GM21619 (cell line): ENCODE results near the gene RCOR3.
A peak's percentile ranks its signal among the peaks of the same experiment; 100 is the strongest.
"Not testable (repeated sequence)": the region's sequence is repeated elsewhere in the genome, so short reads cannot be mapped to it uniquely, and the experiment has no call there.

ENCODE experiments used
- ATAC-seq: cut with Tn5 transposase; IDR thresholded peaks from one replicate; pipeline ENCODE4 v1.9.1; 2021; ENCODE audit not compliant: unreplicated experiment

The RCOR3 gene

GRCh38 chr1:211258756-211259637, at the start of gene RCOR3:
Gene RCOR3 (plus strand): TSS chr1:211259366. CDS start chr1:211259561, 195 bp downstream.
- peak; percentile 56 for ATAC-seq

- ATAC-seq: no peak
Observed at GRCh38 chr1:211210052-211210451, 49.1 kb upstream of the RCOR3 start.

- ATAC-seq: no peak
Observed at GRCh38 chr1:211210965-211211364, 48.2 kb upstream of the RCOR3 start.

- no peak for ATAC-seq
Observed at GRCh38 chr1:211213702-211214101, 45.5 kb upstream of the RCOR3 start.

DNA sequence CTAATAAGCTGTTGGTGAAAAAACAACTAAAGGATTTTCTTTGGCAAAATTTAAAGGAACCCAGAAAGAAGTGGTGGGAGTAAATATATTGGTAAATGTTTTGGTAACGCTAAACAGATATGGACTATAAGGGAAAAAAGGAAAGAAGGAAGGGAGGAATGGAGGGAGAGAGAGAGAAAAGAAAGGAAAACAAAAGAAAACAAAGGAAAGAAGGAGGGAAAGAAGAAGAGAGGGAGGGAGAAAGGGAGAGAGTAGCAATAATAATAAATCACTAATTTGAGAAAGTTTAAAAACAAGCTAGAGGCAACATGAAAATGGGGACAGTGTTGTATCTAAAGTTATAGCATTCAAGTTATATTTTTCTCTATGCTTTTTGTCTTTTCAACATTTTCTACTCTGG, 43.6 kb upstream of the RCOR3 start:
- no peak for ATAC-seq

GRCh38 chr1:211217392-211217791, 41.8 kb upstream of the RCOR3 start:
- ATAC-seq: no peak

DNA sequence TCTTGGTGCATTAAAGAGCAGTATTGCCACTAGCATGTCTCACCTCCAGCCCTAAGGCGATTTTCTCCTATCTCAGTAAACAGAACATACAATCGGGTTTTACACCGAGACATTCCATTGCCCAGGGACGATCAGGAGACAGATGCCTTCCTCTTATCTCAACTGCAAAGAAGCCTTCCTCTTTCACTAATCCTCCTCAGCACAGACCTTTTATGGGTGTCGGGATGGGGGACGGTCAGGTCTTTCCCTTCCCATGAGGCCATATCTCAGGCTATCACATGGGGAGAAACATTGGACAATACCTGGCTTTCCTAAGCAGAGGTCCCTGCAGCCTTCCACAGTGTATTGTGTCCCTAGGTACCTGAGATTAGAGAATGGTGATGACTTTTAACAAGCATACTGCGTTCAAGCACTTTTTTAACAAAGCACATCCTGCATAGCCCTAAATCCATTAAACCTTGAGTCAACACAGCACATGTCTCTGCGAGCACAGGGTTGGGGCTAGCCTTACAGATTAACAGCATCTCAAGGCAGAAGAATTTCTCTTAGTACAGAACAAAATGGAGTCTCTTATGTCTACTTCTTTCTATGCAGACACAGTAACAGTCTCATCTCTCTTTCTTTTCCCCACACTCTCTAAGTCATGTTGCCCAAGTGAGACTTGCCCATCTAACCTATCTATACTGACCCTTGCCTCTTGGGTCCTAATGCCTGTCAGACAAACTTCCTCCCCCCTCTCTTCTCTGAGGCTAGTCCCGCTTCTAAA, 36.5 kb upstream of the RCOR3 start:
- ATAC-seq: not testable (repeated sequence)

GRCh38 chr1:211228573-211229364, 30.4 kb upstream of the RCOR3 start:
- ATAC-seq: not testable (repeated sequence)

GRCh38 chr1:211229365-211229759, 29.8 kb upstream of the RCOR3 start:
- ATAC-seq: no peak

DNA sequence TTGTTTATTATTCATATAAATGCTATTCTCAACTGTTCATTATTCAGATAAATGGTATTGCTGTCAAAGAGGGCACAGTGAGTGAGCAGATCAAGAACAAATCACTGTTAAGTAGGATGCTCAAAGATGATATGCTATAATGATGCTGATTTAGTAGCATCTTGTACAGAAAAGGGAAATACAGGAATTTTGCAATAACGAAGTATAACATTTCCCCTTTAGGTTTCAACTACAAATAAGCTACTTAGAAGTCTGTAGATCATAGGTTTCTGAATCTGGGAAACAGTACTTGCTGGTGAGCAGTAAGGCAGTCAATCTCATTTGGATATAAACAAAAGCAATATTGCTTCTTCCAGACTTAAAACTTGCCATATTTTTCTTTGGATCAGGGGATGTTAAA, 27.3 kb upstream of the RCOR3 start:
- ATAC-seq: no peak

DNA sequence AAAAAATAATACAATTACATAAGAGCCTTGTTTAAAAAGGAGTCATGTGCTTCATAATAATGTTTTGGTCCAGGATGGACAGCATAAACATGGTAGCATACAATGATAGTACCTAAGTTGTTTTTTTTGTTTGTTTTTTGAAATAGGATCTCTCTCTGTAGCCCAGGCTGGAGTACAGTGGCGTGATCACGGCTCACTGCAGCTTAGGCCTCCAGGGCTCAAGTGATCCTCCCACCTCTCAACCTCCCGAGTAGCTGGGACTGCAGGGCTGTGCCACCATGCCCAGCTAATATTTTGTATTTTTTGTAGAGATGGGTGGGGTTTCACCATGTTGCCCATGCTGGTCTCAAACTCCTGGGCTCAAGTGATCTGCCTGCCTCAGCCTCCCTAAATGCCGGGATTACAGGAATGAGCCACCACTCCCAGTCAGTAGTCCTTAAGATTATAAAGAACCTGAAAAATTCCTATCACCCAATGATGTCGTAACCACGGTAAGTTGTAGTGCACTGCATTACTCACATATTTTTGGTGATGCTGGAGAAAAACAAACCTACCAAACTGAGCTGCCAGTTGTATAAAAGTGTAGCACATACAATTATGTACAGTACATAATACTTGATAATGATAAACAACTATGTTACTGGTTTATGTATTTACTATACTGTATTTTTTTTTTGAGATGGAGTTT, 22.4 kb upstream of the RCOR3 start:
- ATAC-seq: no peak

GRCh38 chr1:211237579-211237978, 21.6 kb upstream of the RCOR3 start:
- no peak for ATAC-seq

GRCh38 chr1:211240567-211240966, 18.6 kb upstream of the RCOR3 start:
- ATAC-seq: not testable (repeated sequence)

- no peak for ATAC-seq
Observed at GRCh38 chr1:211241071-211241470, 18.1 kb upstream of the RCOR3 start.

DNA sequence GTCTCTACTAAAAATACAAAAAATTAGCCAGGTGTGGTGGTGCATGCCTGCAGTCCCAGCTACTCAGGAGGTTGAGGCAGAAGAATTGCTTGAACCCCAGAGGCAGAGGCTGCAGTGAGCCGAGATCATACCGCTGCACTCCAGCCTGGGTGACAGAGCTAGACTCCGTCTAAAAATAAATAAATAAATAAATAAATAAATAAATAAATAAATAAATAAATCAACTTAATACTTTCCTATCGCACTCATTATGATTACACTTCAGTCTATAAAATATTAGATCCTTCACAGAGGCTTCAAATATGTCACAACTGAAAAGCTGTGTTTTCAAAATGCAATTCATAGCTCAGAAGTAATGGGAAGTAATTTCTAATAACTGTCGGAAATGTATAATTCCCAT, 15.5 kb upstream of the RCOR3 start:
- ATAC-seq: not testable (repeated sequence)

DNA sequence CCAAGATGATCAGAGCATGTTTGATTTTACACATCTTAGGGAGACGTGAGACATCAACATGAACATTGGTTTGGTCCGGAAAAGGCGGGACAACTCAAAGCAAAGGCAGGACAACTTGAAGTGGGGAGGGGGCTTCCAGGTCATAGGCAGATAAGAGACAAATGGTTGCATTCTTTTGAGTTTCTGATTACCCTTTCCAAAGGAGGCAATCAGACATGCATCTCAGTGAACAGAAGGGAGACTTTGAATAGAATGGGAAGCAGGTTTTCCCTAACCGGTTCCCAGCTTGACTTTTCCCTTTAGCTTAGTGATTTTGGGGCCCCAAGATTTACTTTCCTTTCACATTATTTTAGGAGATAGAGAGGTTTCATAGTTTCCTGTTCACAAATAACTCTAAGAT, 12.6 kb upstream of the RCOR3 start:
- not testable (repeated sequence) for ATAC-seq

DNA sequence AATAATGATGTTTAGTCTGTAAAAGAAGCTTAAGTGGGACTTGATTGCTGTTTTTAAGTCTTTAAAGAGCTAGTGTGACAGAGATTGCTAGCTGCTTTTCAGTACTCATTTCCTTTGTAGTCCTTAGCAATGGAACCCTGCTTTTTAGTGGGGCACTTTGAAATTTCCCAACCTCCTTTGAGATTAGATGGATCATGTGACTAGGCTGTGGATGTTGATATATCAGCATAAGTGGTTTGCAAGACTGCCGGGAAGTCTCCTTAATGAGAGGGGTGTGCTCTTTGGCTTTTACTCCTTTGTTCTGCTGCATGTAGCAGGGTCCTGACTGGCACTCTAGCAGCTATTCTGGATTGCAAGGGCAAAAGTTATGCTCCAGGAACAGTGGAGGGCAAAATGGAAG, 11.2 kb upstream of the RCOR3 start:
- no peak for ATAC-seq

DNA sequence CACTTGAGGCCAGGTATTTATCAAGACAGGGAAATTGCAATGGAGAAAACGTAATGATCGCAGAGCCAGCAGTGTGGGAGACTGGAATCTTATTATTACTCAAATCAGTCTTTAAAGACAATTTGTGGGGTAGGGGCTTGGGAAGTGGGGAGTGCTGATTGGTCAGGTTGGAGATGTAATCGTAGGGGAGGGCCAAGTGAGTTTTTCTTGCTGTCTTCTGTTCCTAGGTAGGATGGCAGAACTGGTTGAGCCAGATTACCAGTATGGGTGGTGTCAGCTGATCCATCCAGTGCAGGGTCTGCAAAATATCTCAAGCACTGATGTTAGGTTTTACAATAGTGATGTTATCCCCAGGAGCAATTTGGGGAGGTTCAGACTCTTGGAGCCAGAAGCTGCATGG, 9.6 kb upstream of the RCOR3 start:
- not testable (repeated sequence) for ATAC-seq

DNA sequence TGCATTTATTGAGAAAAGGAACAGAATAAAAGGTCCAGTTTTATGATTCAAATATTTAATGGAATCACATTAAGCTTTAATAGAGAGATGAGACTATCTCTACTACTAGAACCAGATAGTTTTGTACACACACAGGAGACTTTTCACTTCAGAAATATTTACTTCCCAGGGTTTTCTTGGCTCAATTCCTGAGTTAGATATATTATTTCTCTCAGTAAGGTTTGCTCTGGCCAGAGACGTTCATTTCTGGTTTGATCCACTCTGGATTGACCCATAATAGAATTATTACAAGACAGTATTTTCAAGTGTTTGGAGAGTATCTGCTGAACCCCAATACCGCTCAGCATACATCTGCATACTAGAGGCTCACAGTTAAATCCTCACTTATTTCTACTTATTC, 1.3 kb upstream of the RCOR3 start:
- no peak for ATAC-seq

GRCh38 chr1:211258310-211258755, 833 bp upstream of the RCOR3 start:
- ATAC-seq: peak; percentile 31
